Lung (tissue), 12 donors: ENCODE results near the gene CIAO1. TPM values are rescaled to one million over a fixed set of nuclear protein-coding genes. Genes with fewer than 3 reads are reported as not detected.
"Not testable (repeated sequence)": the region's sequence is repeated elsewhere in the genome, so short reads cannot be mapped to it uniquely, and the experiment has no call there.

Experiments used
- ATAC-seq: fragments of 200-7000 bp; cut with Tn5 transposase; one replicate; pipeline ENCODE4 v1.9.1; 2020; ENCODE audit warnings: moderate number of reproducible peaks; ENCODE audit not compliant: insufficient read depth, low FRiP score
- DNase-seq, 3 donors: peaks; one replicate each; pipeline ENCODE4 v3.0.0-alpha.2; 2013 to 2017
- H3K27ac ChIP-seq, 2 donors: one replicate each; pipeline ENCODE4 v1.5.1; 2013; ENCODE audit warnings: mild to moderate bottlenecking in 2 of 2, moderate library complexity in 2 of 2, control low read depth in 1 of 2, inconsistent platforms in 1 of 2, low read depth in 1 of 2, low read length in 1 of 2
- H3K27me3 ChIP-seq, 3 donors: one replicate each; pipeline ENCODE4 v1.5.1; 2013; ENCODE audit warnings: low read length in 2 of 3; ENCODE audit not compliant: control insufficient read depth in 3 of 3, insufficient read depth in 3 of 3
- H3K36me3 ChIP-seq, 4 donors: one replicate each; pipeline ENCODE4 v1.5.1; 2013; ENCODE audit warnings: low read length in 4 of 4, mild to moderate bottlenecking in 1 of 4, moderate library complexity in 1 of 4; ENCODE audit not compliant: control insufficient read depth in 4 of 4, insufficient read depth in 4 of 4
- H3K4me1 ChIP-seq, 5 donors: one replicate each; pipeline ENCODE4 v1.5.1; 2013; ENCODE audit warnings: low read length in 5 of 5, mild to moderate bottlenecking in 2 of 5, moderate library complexity in 1 of 5; ENCODE audit not compliant: control insufficient read depth in 5 of 5, insufficient read depth in 5 of 5
- H3K4me3 ChIP-seq: one replicate; pipeline ENCODE4 v1.5.1; 2013; ENCODE audit warnings: mild to moderate bottlenecking, control low read depth, moderate library complexity
- H3K9ac ChIP-seq, 2 donors: one replicate each; pipeline ENCODE4 v1.5.1; 2013; ENCODE audit warnings: low read length in 2 of 2, control low read depth in 1 of 2; ENCODE audit not compliant: insufficient read depth in 1 of 2
- H3K9me3 ChIP-seq, 4 donors: one replicate each; pipeline ENCODE4 v1.5.1; 2013; ENCODE audit warnings: low read length in 3 of 4, mild to moderate bottlenecking in 1 of 4, moderate library complexity in 1 of 4; ENCODE audit not compliant: control insufficient read depth in 4 of 4, insufficient read depth in 3 of 4
- WGBS, 2 donors: extraction: QIAGEN DNeasy Blood & Tissue Kit; methylation state at CpG; one replicate each; pipeline ENCODE4 v1.1.7; 2013; 5-methylcytosine and 5-hydroxymethylcytosine counted together
- polyA plus RNA-seq, 2 donors: library from polyadenylated mRNA; stranded (reverse); fragments of 200-250 nt; gene quantifications; one replicate each; pipeline ENCODE4 v1.2.1, GENCODE V29; 2013
- total RNA-seq, 2 donors: library from RNA; depleted of rRNA in 1 of 2; stranded (reverse); fragments of >200 nt in 1 of 2; gene quantifications; one replicate each; pipeline ENCODE4 v1.2.1, GENCODE V29; 2014 to 2021
- TF ChIP-seq, protein P1 (sequence below): IDR thresholded peaks from 2 replicates; pipeline ENCODE4 v1.5.1; 2012; ENCODE audit warnings: mild to moderate bottlenecking; ENCODE audit errors: control extremely low read depth, extremely low read depth
- donor health status: control.
- donor health status: control.
- donor health status: Bipolar disorder and iron deficiency.
- donor health status: healthy.
- donor health status: DM: yes; HTN: yes; CAD: no.

CIAO1 gene
- total and polyA plus RNA-seq, 4 donors: 27.9 to 74.3 (median 70.9) TPM

DNA sequence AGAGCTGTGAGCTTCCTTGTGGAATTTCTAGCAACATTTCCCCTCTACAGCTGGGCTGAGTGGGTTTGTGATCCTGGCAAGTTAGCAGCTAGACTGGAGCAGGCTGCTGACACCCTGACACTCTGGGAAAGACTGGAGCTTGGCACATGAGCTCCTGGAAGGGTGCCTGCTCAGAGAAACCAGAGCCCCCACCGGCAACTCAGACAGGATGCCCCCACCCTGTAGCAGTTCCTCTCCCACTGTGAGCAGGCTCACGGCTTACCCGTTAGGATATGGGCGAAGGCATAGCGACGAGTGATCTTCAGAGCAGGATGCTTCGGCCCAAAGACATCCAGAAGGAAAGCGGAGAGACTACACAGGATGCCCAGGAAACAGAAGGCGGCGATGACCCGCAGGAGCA, 11.5 kb upstream of the CIAO1 start:
- no peaks in the 10 kb centered on the region for H3K27me3 ChIP-seq
- H3K36me3 ChIP-seq: peaks cover 0 to 46% (median 24%) of the 10 kb centered on the region in 4 donors
- DNase-seq (peak in 1 of 3 donors; percentile 20), ATAC-seq (no peak)
- no peaks in the 10 kb centered on the region for H3K9me3 ChIP-seq
- peaks cover 5 to 13% (median 12%) of the 10 kb centered on the region in 5 donors for H3K4me1 ChIP-seq
- TF ChIP-seq, protein P1, sequence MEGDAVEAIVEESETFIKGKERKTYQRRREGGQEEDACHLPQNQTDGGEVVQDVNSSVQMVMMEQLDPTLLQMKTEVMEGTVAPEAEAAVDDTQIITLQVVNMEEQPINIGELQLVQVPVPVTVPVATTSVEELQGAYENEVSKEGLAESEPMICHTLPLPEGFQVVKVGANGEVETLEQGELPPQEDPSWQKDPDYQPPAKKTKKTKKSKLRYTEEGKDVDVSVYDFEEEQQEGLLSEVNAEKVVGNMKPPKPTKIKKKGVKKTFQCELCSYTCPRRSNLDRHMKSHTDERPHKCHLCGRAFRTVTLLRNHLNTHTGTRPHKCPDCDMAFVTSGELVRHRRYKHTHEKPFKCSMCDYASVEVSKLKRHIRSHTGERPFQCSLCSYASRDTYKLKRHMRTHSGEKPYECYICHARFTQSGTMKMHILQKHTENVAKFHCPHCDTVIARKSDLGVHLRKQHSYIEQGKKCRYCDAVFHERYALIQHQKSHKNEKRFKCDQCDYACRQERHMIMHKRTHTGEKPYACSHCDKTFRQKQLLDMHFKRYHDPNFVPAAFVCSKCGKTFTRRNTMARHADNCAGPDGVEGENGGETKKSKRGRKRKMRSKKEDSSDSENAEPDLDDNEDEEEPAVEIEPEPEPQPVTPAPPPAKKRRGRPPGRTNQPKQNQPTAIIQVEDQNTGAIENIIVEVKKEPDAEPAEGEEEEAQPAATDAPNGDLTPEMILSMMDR: no peak
- no peak overlapping the region for H3K9ac ChIP-seq
- peak overlapping the region in 1 of 2 donors; percentile 81 for H3K27ac ChIP-seq
- no peak overlapping the region for H3K4me3 ChIP-seq
- WGBS, 2 donors: 23 to 49% methylated on average over 11 of the region's 11 CpGs

DNA sequence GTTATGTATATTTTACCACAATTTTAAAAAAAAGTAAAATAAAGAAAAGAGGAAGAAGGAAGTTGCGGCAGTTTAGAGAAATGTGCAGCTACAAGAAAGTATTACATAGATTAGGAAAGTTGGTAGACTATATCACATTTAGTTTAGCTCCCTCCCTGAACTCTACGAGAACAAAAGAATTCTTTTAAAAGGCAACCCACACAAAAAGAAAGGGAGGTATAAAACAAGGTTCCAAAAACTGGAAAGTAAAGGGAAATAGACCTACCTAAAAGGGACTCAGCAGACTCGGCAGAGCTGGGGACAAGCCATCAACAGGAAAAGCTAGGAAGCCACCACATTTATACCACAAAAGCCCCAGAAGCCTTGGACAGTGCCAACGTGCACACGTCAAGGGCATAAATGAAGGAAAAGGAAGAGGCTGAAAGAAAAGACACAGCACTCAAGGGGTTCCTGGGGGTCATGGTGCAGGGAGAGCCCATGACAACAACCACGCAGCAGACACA, 9.4 kb upstream of the CIAO1 start:
- TF ChIP-seq, protein P1: no peak
- Histone ChIP-seq H3K9ac (no peak overlapping the region), H3K4me1 (peaks cover 5 to 26% (median 9%) of the 10 kb centered on the region in 5 donors), H3K36me3 (peaks cover 0 to 43% (median 24%) of the 10 kb centered on the region in 4 donors), H3K4me3 (no peak overlapping the region), H3K9me3 (no peaks in the 10 kb centered on the region), H3K27me3 (no peaks in the 10 kb centered on the region), H3K27ac (peak overlapping the region; percentile 46 to 59)
- 26 to 54% methylated on average over 6 of the region's 6 CpGs for WGBS, 2 donors
- no peak for ATAC-seq
- no peak for DNase-seq

DNA sequence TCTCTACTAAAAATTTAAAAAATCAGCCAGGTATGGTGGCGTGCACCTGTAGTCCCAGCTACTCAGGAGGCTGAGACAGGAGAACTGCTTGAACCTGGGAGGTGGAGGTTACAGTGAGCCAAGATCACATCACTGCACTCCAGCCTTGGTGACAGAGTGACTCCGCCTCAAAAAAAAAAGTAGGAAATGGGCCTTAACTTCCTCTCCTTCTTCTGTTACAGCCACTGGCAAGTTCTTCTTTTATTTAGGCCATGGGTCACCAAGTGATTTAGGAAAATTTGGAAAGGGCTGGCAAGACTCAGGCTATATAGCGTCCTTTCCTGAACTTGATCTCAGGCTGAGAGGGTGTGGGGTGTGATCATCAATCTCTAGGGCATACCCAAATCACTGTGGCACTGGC, 8.3 kb upstream of the CIAO1 start:
- H3K4me3 ChIP-seq, DNase-seq, H3K27me3 ChIP-seq, H3K9ac ChIP-seq, H3K9me3 ChIP-seq: not testable (repeated sequence)
- Histone ChIP-seq H3K27ac (peak overlapping the region; percentile 62 to 88), H3K4me1 (peaks cover 0 to 26% (median 0%) of the 10 kb centered on the region in 5 donors), H3K36me3 (peaks cover 0 to 35% (median 19%) of the 10 kb centered on the region in 4 donors)
- 51 to 70% methylated on average over 3 of the region's 3 CpGs for WGBS, 2 donors
- peak; percentile 15 for ATAC-seq

DNA sequence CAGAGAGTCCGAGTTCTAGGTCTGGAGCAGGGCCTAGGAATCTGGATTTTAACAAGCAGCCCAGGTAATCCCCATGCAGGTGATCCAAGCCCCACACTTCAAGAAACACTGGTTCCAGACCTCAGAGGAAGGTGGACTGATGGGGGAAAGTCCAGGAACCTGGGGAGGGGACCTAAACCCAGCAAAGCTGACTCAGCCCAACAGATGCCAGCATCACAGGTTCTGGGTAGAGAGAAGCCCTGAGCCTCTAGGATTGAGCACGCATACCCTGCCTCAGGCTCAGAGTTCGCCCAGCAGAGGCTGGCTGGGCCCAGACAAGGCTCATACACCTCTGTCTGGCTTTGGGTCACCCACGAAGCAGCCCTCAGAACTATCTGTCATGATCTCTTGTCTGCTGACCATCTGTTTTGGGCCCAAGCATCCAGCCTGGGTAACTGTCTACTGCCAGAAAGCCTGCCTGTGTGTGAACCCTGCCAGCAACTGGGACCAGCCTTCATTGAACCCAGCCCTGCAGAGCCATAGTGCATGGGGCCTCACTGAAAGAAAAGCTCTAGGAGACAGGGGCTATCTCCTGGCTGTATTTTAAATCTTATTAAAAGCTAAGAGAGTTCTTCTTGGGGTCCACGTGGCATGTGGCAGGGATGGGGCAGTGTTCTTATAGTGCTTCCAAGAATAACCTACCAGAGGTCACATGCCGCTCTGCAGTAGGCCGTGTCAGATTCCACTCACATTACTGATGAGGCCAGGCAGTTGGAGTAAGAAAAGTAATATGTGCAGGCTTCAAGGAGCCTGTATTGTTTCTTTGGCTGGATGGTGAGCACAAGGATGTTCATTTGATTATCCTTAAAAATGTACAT, 7.6 kb upstream of the CIAO1 start:
- DNase-seq (no peak), ATAC-seq (no peak)
- Histone ChIP-seq H3K9ac (no peak overlapping the region), H3K36me3 (peaks cover 0 to 30% (median 14%) of the 10 kb centered on the region in 4 donors), H3K4me1 (peaks cover 0 to 26% (median 0%) of the 10 kb centered on the region in 5 donors), H3K4me3 (no peak overlapping the region), H3K27ac (peak overlapping the region; percentile 62 to 88), H3K9me3 (no peaks in the 10 kb centered on the region), H3K27me3 (no peaks in the 10 kb centered on the region)
- TF ChIP-seq, protein P1: no peak
- WGBS, 2 donors: 83 to 86% methylated on average over 7 of the region's 7 CpGs
